ENCODE results near the gene ESPN. TPM values are rescaled to one million over a fixed set of nuclear protein-coding genes. Genes with fewer than 3 reads are reported as not detected.

Gene ESPN
- polyA plus RNA-seq, 1 experiment: not detected

- TF ChIP-seq CTCF (IDR thresholded peaks at IDR 0.05; ENCODE audit: low read depth, low read length): no peak
- DNase-seq (ENCODE audit: low read depth, low spot score): no peak
- Histone ChIP-seq H3K4me3 (ENCODE audit: low read depth, low read length) (no peak overlapping the region), H3K9me3 (ENCODE audit: control insufficient read depth, insufficient read depth, low read length) (no peaks in the 10 kb centered on the region; the same call in 1 of the 2 replicates), H3K27ac (ENCODE audit: low read depth, low read length) (no peak overlapping the region), H3K27me3 (ENCODE audit: control insufficient read depth, insufficient read depth, low read length) (no peaks in the 10 kb centered on the region)
- POLR2A ChIA-PET: no interaction called here
- CTCF ChIA-PET: interaction anchor here (2.3 kb wide), 1 partner anchor 9 kb away, joined by 11 read pairs; no protein-coding TSS in a partner anchor
Observed at GRCh38 chr1:6495041-6495441, 70.5 kb downstream of the ESPN start.

- no peaks in the 10 kb centered on the region; the same call in 1 of the 2 replicates for H3K9me3 ChIP-seq (ENCODE audit: control insufficient read depth, insufficient read depth, low read length)
- no peaks in the 10 kb centered on the region for H3K27me3 ChIP-seq (ENCODE audit: control insufficient read depth, insufficient read depth, low read length)
- TF ChIP-seq CTCF (IDR thresholded peaks at IDR 0.05; ENCODE audit: low read depth, low read length): no peak
- no peak overlapping the region; the same call in 1 of the 2 replicates for H3K4me3 ChIP-seq (ENCODE audit: low read depth, low read length)
- no peak for DNase-seq (ENCODE audit: low read depth, low spot score)
- no peak overlapping the region for H3K27ac ChIP-seq (ENCODE audit: low read depth, low read length)
- ChIA-PET CTCF (interaction anchor here (2.3 kb wide), 1 partner anchor 10 kb away, joined by 11 read pairs; no protein-coding TSS in a partner anchor), POLR2A (no interaction called here)
Observed at GRCh38 chr1:6495540-6496364, 71.2 kb downstream of the ESPN start.

- peak overlapping the region; percentile 77 for H3K4me3 ChIP-seq (ENCODE audit: low read depth, low read length)
- POLR2A ChIA-PET: no interaction called here
- no peak overlapping the region for H3K27ac ChIP-seq (ENCODE audit: low read depth, low read length)
- no peak for DNase-seq (ENCODE audit: low read depth, low spot score)
- TF ChIP-seq CTCF (IDR thresholded peaks at IDR 0.05; ENCODE audit: low read depth, low read length): no peak
- H3K9me3 ChIP-seq (ENCODE audit: control insufficient read depth, insufficient read depth, low read length): no peaks in the 10 kb centered on the region; the same call in 1 of the 2 replicates
- CTCF ChIA-PET: interaction anchor here (2.3 kb wide), 1 partner anchor 10 kb away, joined by 11 read pairs; no protein-coding TSS in a partner anchor
- peaks cover 3% of the 10 kb centered on the region for H3K27me3 ChIP-seq (ENCODE audit: control insufficient read depth, insufficient read depth, low read length)
Observed at GRCh38 chr1:6496365-6496721, 71.8 kb downstream of the ESPN start.

GRCh38 chr1:6496890-6497214 lies 72.3 kb downstream of the ESPN start:
- POLR2A ChIA-PET: no interaction called here
- H3K9me3 ChIP-seq (ENCODE audit: control insufficient read depth, insufficient read depth, low read length): no peaks in the 10 kb centered on the region; the same call in 1 of the 2 replicates
- no peak overlapping the region for H3K27ac ChIP-seq (ENCODE audit: low read depth, low read length)
- no peak for TF ChIP-seq CTCF (IDR thresholded peaks at IDR 0.05; ENCODE audit: low read depth, low read length)
- CTCF ChIA-PET: no interaction called here
- H3K27me3 ChIP-seq (ENCODE audit: control insufficient read depth, insufficient read depth, low read length): peaks cover 3% of the 10 kb centered on the region
- DNase-seq (ENCODE audit: low read depth, low spot score): no peak
- H3K4me3 ChIP-seq (ENCODE audit: low read depth, low read length): peak overlapping the region; percentile 77

- Histone ChIP-seq H3K4me3 (ENCODE audit: low read depth, low read length) (peak overlapping the region; percentile 77), H3K9me3 (ENCODE audit: control insufficient read depth, insufficient read depth, low read length) (no peaks in the 10 kb centered on the region; the same call in 1 of the 2 replicates), H3K27ac (ENCODE audit: low read depth, low read length) (no peak overlapping the region), H3K27me3 (ENCODE audit: control insufficient read depth, insufficient read depth, low read length) (peaks cover 3% of the 10 kb centered on the region)
- no peak for TF ChIP-seq CTCF (IDR thresholded peaks at IDR 0.05; ENCODE audit: low read depth, low read length)
- DNase-seq (ENCODE audit: low read depth, low spot score): no peak
- ChIA-PET POLR2A (interaction anchor here (0.6 kb wide), 1 partner anchor 48 kb away, joined by 3 read pairs; no protein-coding TSS in a partner anchor), CTCF (no interaction called here)
Observed at GRCh38 chr1:6497215-6497866, 72.8 kb downstream of the ESPN start.

Measured in AG04450 (cell line).